GM18517 (cell line): ENCODE results near the gene SMPD4.
"Not testable (repeated sequence)": the region's sequence is repeated elsewhere in the genome, so short reads cannot be mapped to it uniquely, and the experiment has no call there.

Source experiments
- ATAC-seq: cut with Tn5 transposase; IDR thresholded peaks from one replicate; pipeline ENCODE4 v1.9.1; 2021; ENCODE audit warnings: mild to moderate bottlenecking, moderate library complexity; ENCODE audit not compliant: unreplicated experiment

The SMPD4 gene

GRCh38 chr2:130141645-130142370 is 39.6 kb downstream of the SMPD4 start:
- ATAC-seq = not testable (repeated sequence)

GRCh38 chr2:130141002-130141401 is 40.4 kb downstream of the SMPD4 start:
- ATAC-seq = not testable (repeated sequence)

GRCh38 chr2:130140516-130140915 is 40.9 kb downstream of the SMPD4 start:
- ATAC-seq = not testable (repeated sequence)

GRCh38 chr2:130139331-130140280 is 41.8 kb downstream of the SMPD4 start:
- ATAC-seq = not testable (repeated sequence)

- ATAC-seq = not testable (repeated sequence)
Measured at GRCh38 chr2:130138841-130139251, 42.6 kb downstream of the SMPD4 start.

GRCh38 chr2:130138326-130138725 is 43.1 kb downstream of the SMPD4 start:
- ATAC-seq = not testable (repeated sequence)

- ATAC-seq = not testable (repeated sequence)
Measured at GRCh38 chr2:130137118-130137517, 44.3 kb downstream of the SMPD4 start.

- not testable (repeated sequence) for ATAC-seq
Measured at GRCh38 chr2:130136546-130136945, 44.9 kb downstream of the SMPD4 start.

GRCh38 chr2:130135692-130136541 is 45.5 kb downstream of the SMPD4 start:
- ATAC-seq = no peak

- ATAC-seq = not testable (repeated sequence)
Measured at GRCh38 chr2:130129120-130129829, 52.1 kb downstream of the SMPD4 start, which contains the start of gene POTEF. Gene POTEF, minus strand, starts transcription at chr2:130129222. Its CDS starts 8,707 bp downstream, at chr2:130120515.

GRCh38 chr2:130128464-130128863 is 52.9 kb downstream of the SMPD4 start:
- ATAC-seq = not testable (repeated sequence)

GRCh38 chr2:130127726-130128125 is 53.7 kb downstream of the SMPD4 start:
- ATAC-seq = not testable (repeated sequence)

- ATAC-seq = not testable (repeated sequence)
Measured at GRCh38 chr2:130120924-130121323, 60.5 kb downstream of the SMPD4 start.

GRCh38 chr2:130102597-130103363 is 78.6 kb downstream of the SMPD4 start:
- ATAC-seq = not testable (repeated sequence)
